HCT116 (cell line): ENCODE data around the gene PHF10. TPM values are rescaled to one million over a fixed set of nuclear protein-coding genes. Genes with fewer than 3 reads are reported as not detected.

Source experiments
- ATAC-seq: fragments of 200-7000 bp; cut with Tn5 transposase; 2 replicates; pipeline ENCODE4 v1.9.1; 2020; ENCODE audit warnings: mild to moderate bottlenecking, moderate library complexity
- Bru-seq: library from RNA; stranded (reverse); fragments of 400-500 nt; gene quantifications from one replicate; lab custom pipeline; 2021; lab: Mats Ljungman, UMichigan
- BruChase-seq, 2 experiments: library from RNA; stranded (reverse); fragments of 400-500 nt; gene quantifications; one replicate each; lab custom pipeline; 2021; lab: Mats Ljungman, UMichigan
- BruUV-seq: library from RNA; stranded (reverse); fragments of 400-500 nt; replicated peaks from 2 replicates; lab custom pipeline; 2021; lab: Mats Ljungman, UMichigan
- CTCF ChIA-PET: fragments of 300-600 bp; sonication (Branson Sonifier 250); formaldehyde crosslinking; loops from one replicate; lab custom pipeline; 2021; ENCODE audit warnings: antibody characterized with exemption; lab: Charles Lee
- POLR2A ChIA-PET: fragments of 300-600, 350-600 bp; sonication (Branson Sonifier 250); formaldehyde crosslinking; loops from one replicate; lab custom pipeline; 2021; ENCODE audit warnings: antibody characterized with exemption; lab: Charles Lee
- RAD21 ChIA-PET, 2 experiments: fragments of 300-600 bp; sonication (Branson Sonifier 250); formaldehyde crosslinking; loops; one replicate each; lab custom pipeline; 2023; ENCODE audit warnings: low total read pairs in 2 of 2; ENCODE audit not compliant: uncharacterized antibody in 2 of 2, unreplicated experiment in 2 of 2, low non-redundant PET in 1 of 2; lab: Charles Lee
- DNase-seq: peaks from one replicate; pipeline ENCODE4 v3.0.0-alpha.2; 2010; ENCODE audit warnings: low read depth, low spot score
- H2AFZ ChIP-seq: fragments of 200-600 bp; shearing (Covaris generic), sonication (generic); 2 replicates; pipeline ENCODE4 v1.6.1; 2017; ENCODE audit warnings: low read depth, mixed run types, mixed read lengths, antibody characterized with exemption, low read length; ENCODE audit not compliant: poor library complexity, severe bottlenecking
- H3K27ac ChIP-seq: 2 replicates; pipeline ENCODE4 v1.5.1; 2012; ENCODE audit warnings: low read depth, low read length
- H3K27me3 ChIP-seq: fragments of 200-600 bp; sonication (generic); 2 replicates; pipeline ENCODE4 v1.6.1; 2016; ENCODE audit warnings: mixed run types, low read length, mixed read lengths; ENCODE audit not compliant: insufficient read depth
- H3K36me3 ChIP-seq, 2 experiments: fragments of 200-500 bp in 1 of 2; fragments of 200-600 bp in 1 of 2; sonication (Bioruptor generic) in 1 of 2; sonication (generic) in 1 of 2; 2 replicates each; pipeline versions ENCODE4 v1.5.1 to v1.6.1; 2014 to 2016; ENCODE audit warnings: low read length in 2 of 2, inconsistent platforms in 1 of 2, mixed read lengths in 1 of 2, mixed run types in 1 of 2; ENCODE audit not compliant: insufficient read depth in 2 of 2, control insufficient read depth in 1 of 2
- H3K4me1 ChIP-seq, 2 experiments: fragments of 200-600 bp in 1 of 2; sonication (generic) in 1 of 2; 2 replicates each; pipeline versions ENCODE4 v1.5.1 to v1.6.1; 2012 to 2017; ENCODE audit warnings: low read length in 2 of 2, inconsistent platforms in 1 of 2, mild to moderate bottlenecking in 1 of 2, mixed read lengths in 1 of 2, mixed run types in 1 of 2, moderate library complexity in 1 of 2; ENCODE audit not compliant: insufficient read depth in 2 of 2, control insufficient read depth in 1 of 2
- H3K4me2 ChIP-seq: fragments of 200-600 bp; sonication (generic); 2 replicates; pipeline ENCODE4 v1.6.1; 2017; ENCODE audit warnings: mixed run types, low read length, mixed read lengths
- H3K4me3 ChIP-seq, 2 experiments: fragments of 200-600 bp in 1 of 2; sonication (generic) in 1 of 2; replicated peaks in 1 of 2; 2 replicates each; pipeline ENCODE4 v1.5.1; 2011 to 2016; ENCODE audit warnings: low read length in 2 of 2, control low read depth in 1 of 2, low read depth in 1 of 2, mild to moderate bottlenecking in 1 of 2, mixed read lengths in 1 of 2, mixed run types in 1 of 2
- H3K79me2 ChIP-seq: fragments of 200-600 bp; sonication (generic); 2 replicates; pipeline ENCODE4 v1.6.1; 2017; ENCODE audit warnings: mild to moderate bottlenecking, mixed run types, low read length, moderate library complexity, mixed read lengths; ENCODE audit not compliant: insufficient read depth
- H3K9ac ChIP-seq: fragments of 200-600 bp; sonication (generic); 2 replicates; pipeline ENCODE4 v1.6.1; 2016; ENCODE audit warnings: low read length, mixed read lengths
- H3K9me2 ChIP-seq: fragments of 200-600 bp; sonication (generic), shearing (Covaris generic); 2 replicates; pipeline ENCODE4 v1.6.1; 2017; ENCODE audit warnings: mixed run types, mild to moderate bottlenecking, moderate library complexity; ENCODE audit not compliant: insufficient read depth
- H3K9me3 ChIP-seq, 2 experiments: fragments of 200-500 bp in 1 of 2; fragments of 200-600 bp in 1 of 2; sonication (Bioruptor generic) in 1 of 2; sonication (generic) in 1 of 2; 2 replicates each; pipeline ENCODE4 v1.6.1; 2014 to 2017; ENCODE audit warnings: low read length in 2 of 2, mixed read lengths in 2 of 2, inconsistent platforms in 1 of 2, low read depth in 1 of 2, mild to moderate bottlenecking in 1 of 2, mixed run types in 1 of 2, moderate library complexity in 1 of 2; ENCODE audit not compliant: control insufficient read depth in 1 of 2, insufficient read depth in 1 of 2
- H4K20me1 ChIP-seq: fragments of 200-600 bp; sonication (generic), shearing (Covaris generic); 2 replicates; pipeline ENCODE4 v1.6.1; 2017; ENCODE audit warnings: mixed run types, mild to moderate bottlenecking, moderate library complexity; ENCODE audit not compliant: insufficient read depth
- JUND ChIP-seq: IDR thresholded peaks from 2 replicates; pipeline ENCODE4 v1.6.1; 2012
- POLR2AphosphoS5 ChIP-seq: IDR thresholded peaks from 2 replicates; pipeline ENCODE4 v1.6.1; 2011; ENCODE audit warnings: mild to moderate bottlenecking, low read depth, low read length, moderate library complexity
- SIN3A ChIP-seq: IDR thresholded peaks from 2 replicates; pipeline ENCODE4 v1.6.1; 2012; ENCODE audit warnings: low read depth
- TCF7L2 ChIP-seq: IDR thresholded peaks from 2 replicates; pipeline ENCODE4 v1.7.0; 2011; ENCODE audit warnings: borderline replicate concordance, inconsistent platforms; ENCODE audit not compliant: insufficient read depth, insufficient read length; ENCODE audit errors: extremely low read depth
- ZBTB33 ChIP-seq: IDR thresholded peaks from 2 replicates; pipeline ENCODE4 v1.6.1; 2011; ENCODE audit warnings: mild to moderate bottlenecking, low read length, moderate library complexity; ENCODE audit not compliant: insufficient replicate concordance; ENCODE audit errors: extremely low read depth
- ZFX ChIP-seq: fragments of 450-650 bp; IDR thresholded peaks from 2 replicates; pipeline ENCODE4 v1.6.1; 2017
- intact Hi-C: fragments of 100-400 bp; cut with micrococcal nuclease; formaldehyde crosslinking; loops from 2 replicates; pipeline ENCODE4 v1.10.0; 2022
- long read RNA-seq: library from polyadenylated mRNA; unstranded; transcript quantifications from one replicate; pipeline ENCODE4 v2.0.0, GENCODE V29; 2021; ENCODE audit not compliant: unreplicated experiment
- polyA plus RNA-seq: library from polyadenylated mRNA; unstranded; fragments of >200 nt; gene quantifications from 2 replicates; pipeline ENCODE4 v1.2.1, GENCODE V29; 2012; ENCODE audit warnings: missing spikeins
- total RNA-seq: library from RNA; stranded (reverse); gene quantifications from one replicate; pipeline ENCODE4 v1.2.1, GENCODE V29; 2021; ENCODE audit not compliant: unreplicated experiment
- TF ChIP-seq, protein P1 (sequence below): IDR thresholded peaks from 2 replicates; pipeline ENCODE4 v1.6.1; 2012
- TF ChIP-seq, protein P2 (sequence below), 3 experiments: fragments of 200-600 bp in 1 of 3; sonication (generic) in 1 of 3; IDR thresholded peaks in 2 of 3; conservative IDR thresholded peaks in 1 of 3; 2 replicates each; pipeline ENCODE4 v1.5.1; 2012 to 2017; ENCODE audit warnings: low read depth in 2 of 3, low read length in 2 of 3, antibody characterized with exemption in 1 of 3, borderline replicate concordance in 1 of 3, control low read depth in 1 of 3, mild to moderate bottlenecking in 1 of 3, mixed read lengths in 1 of 3, mixed run types in 1 of 3, moderate library complexity in 1 of 3; ENCODE audit not compliant: insufficient read depth in 1 of 3

The PHF10 gene
- total RNA-seq = 45.5 TPM
- 22.6 and 32.7 TPM in 2 replicates for polyA plus RNA-seq
- percentile 79 among the genes with signal in this experiment for Bru-seq, nascent RNA
- BruChase-seq, experiment 1, labeled RNA remaining after a 6-hour chase = percentile 80 among the genes with signal in this experiment
- percentile 88 among the genes with signal in this experiment for BruChase-seq, experiment 2, labeled RNA remaining after a 2-hour chase
- long read RNA-seq, full-length matches to known transcripts = 44 of 78 reads
- long read RNA-seq, partial matches to known transcripts = 16 of 78 reads
- long read RNA-seq, other reads (novel, unspliced or antisense) = 18 of 78 reads

- Histone ChIP-seq H3K4me3 (peak within 1 kb of the TSS; percentile 70 to 90), H3K4me2 (peak within 1 kb of the TSS; percentile 91), H3K27me3 (no peaks in the 10 kb centered on the region), H3K9me2 (no peaks in the 10 kb centered on the region), H3K4me1 (peaks cover 19 to 27% of the 10 kb centered on the region in 2 experiments), H2AFZ (peak within 1 kb of the TSS; percentile 30), H3K79me2 (peaks cover 39% of the 10 kb centered on the region), H3K27ac (peak within 1 kb of the TSS; percentile 85), H3K9me3 (no peaks in the 10 kb centered on the region), H3K36me3 (no peaks in the 10 kb centered on the region), H3K9ac (peak within 1 kb of the TSS; percentile 76), H4K20me1 (0 out of 2 replicates have a peak, but pooled peaks cover 4% of the 10 kb centered on the region)
- DNase-seq (no peak), ATAC-seq (peak; percentile 64)
- RAD21 ChIA-PET = no interaction called here
- TF ChIP-seq, protein P1, sequence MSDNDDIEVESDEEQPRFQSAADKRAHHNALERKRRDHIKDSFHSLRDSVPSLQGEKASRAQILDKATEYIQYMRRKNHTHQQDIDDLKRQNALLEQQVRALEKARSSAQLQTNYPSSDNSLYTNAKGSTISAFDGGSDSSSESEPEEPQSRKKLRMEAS = peak; percentile 61
- TF ChIP-seq TCF7L2 (peak; percentile 45), ZFX (peak; percentile 56), SIN3A (no peak)
- POLR2A ChIA-PET = interaction anchor here (0.7 kb wide), 1 partner anchor 27 kb away, joined by 3 read pairs; the partner anchor contains the start of genes DYNLT2 and ERMARD
- intact Hi-C loops = no loop called here
- no TSS peak for BruUV-seq
- CTCF ChIA-PET = no interaction called here
Measured at GRCh38 chr6:169724494-169725124, at the start of gene PHF10. PHF10 (minus strand) TSS chr6:169724500; CDS start chr6:169723931, 569 bp downstream.

DNA sequence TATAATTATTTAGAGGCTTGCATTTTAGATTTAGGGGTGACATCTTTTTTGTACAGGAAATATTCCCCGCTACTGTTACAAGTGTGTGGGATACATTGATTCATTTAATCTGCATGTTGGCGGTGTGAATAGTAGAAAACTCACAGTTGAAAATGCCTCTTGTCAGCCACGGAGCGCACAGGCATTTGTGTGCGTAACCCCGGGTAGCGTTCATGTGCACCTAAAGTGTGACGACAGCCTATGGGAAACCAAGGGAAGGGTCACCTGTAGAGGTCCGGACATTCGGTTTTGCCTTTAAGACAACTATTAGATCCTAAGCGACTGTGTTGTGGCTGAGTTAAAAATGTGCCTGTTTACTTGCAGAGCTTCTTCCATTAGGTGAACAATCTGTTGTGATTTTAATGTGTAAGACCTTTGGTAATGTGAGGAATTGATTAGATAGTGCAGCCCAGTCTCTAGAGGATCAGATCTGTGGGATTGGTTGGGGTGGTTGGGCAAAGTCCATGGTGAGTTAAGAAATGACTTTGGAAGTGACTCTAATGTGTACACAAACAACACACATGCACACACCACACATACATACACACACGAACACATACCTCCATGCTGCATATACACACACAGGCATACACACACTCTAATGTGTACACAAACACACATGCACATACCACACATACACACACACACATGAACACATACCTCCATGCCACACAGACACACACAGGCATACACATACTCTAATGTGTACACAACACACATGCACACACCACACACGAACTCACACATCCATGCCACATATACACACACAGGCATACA, 42.8 kb upstream of the PHF10 start:
- Histone ChIP-seq H3K9me3 (no peaks in the 10 kb centered on the region), H4K20me1 (no peaks in the 10 kb centered on the region), H3K9me2 (no peaks in the 10 kb centered on the region), H3K79me2 (no peaks in the 10 kb centered on the region), H3K4me3 (no peak overlapping the region), H3K9ac (no peak overlapping the region), H3K4me1 (no peaks in the 10 kb centered on the region), H2AFZ (no peak overlapping the region), H3K36me3 (peaks cover 10 to 20% of the 10 kb centered on the region in 2 experiments; a peak in 3 of 4 replicates), H3K4me2 (no peak overlapping the region), H3K27me3 (no peaks in the 10 kb centered on the region), H3K27ac (no peak overlapping the region)
- DNase-seq (no peak), ATAC-seq (no peak)
- no TSS peak for BruUV-seq
- ChIA-PET CTCF (no interaction called here), RAD21 (no interaction called here), POLR2A (no interaction called here)
- intact Hi-C loops = no loop called here
- no peak for TF ChIP-seq ZBTB33
- no peak for TF ChIP-seq JUND
- TF ChIP-seq, protein P2, sequence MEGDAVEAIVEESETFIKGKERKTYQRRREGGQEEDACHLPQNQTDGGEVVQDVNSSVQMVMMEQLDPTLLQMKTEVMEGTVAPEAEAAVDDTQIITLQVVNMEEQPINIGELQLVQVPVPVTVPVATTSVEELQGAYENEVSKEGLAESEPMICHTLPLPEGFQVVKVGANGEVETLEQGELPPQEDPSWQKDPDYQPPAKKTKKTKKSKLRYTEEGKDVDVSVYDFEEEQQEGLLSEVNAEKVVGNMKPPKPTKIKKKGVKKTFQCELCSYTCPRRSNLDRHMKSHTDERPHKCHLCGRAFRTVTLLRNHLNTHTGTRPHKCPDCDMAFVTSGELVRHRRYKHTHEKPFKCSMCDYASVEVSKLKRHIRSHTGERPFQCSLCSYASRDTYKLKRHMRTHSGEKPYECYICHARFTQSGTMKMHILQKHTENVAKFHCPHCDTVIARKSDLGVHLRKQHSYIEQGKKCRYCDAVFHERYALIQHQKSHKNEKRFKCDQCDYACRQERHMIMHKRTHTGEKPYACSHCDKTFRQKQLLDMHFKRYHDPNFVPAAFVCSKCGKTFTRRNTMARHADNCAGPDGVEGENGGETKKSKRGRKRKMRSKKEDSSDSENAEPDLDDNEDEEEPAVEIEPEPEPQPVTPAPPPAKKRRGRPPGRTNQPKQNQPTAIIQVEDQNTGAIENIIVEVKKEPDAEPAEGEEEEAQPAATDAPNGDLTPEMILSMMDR (IDR thresholded peaks at IDR 0.05 in 2 of 3, conservative IDR thresholded peaks at IDR 0.05 in 1 of 3; ENCODE audit: borderline replicate concordance in 1 of 3, insufficient read depth in 1 of 3, low read depth in 2 of 3, low read length in 2 of 3) = no peak
- no peak for TF ChIP-seq POLR2AphosphoS5
